MM.1S (cell line): ENCODE data around the gene SH3BGRL3.
"Not testable (repeated sequence)": the region's sequence is repeated elsewhere in the genome, so short reads cannot be mapped to it uniquely, and the experiment has no call there.

ENCODE experiments used
- DNase-seq: peaks from one replicate; pipeline ENCODE4 v3.0.0-alpha.2; 2015
- H2AFZ ChIP-seq: fragments of 300-600 bp; sonication (generic); 2 replicates; pipeline ENCODE4 v1.6.0; 2016; ENCODE audit warnings: antibody characterized with exemption, low read length
- H3F3A ChIP-seq: fragments of 300-600 bp; sonication (generic); 2 replicates; pipeline ENCODE4 v1.6.1; 2016; ENCODE audit warnings: mild to moderate bottlenecking, antibody characterized with exemption, low read length, moderate library complexity, mixed read lengths; ENCODE audit not compliant: insufficient read depth
- H3K27ac ChIP-seq: fragments of 300-600 bp; sonication (generic); 2 replicates; pipeline ENCODE4 v1.5.1; 2016; ENCODE audit warnings: mild to moderate bottlenecking, low read length
- H3K27me3 ChIP-seq: fragments of 300-600 bp; sonication (generic); replicated peaks from 2 replicates; pipeline ENCODE4 v1.6.0; 2016; ENCODE audit warnings: low read length; ENCODE audit not compliant: insufficient read depth
- H3K36me3 ChIP-seq: fragments of 300-600 bp; sonication (generic); replicated peaks from 2 replicates; pipeline ENCODE4 v1.6.1; 2016; ENCODE audit warnings: mild to moderate bottlenecking, low read length, mixed read lengths; ENCODE audit not compliant: insufficient read depth
- H3K4me1 ChIP-seq: fragments of 300-600 bp; sonication (generic); 2 replicates; pipeline ENCODE4 v1.6.1; 2016; ENCODE audit warnings: low read length, mixed read lengths
- H3K4me2 ChIP-seq: fragments of 300-600 bp; sonication (generic); 2 replicates; pipeline ENCODE4 v1.6.0; 2016; ENCODE audit warnings: low read depth, low read length
- H3K4me3 ChIP-seq: fragments of 300-600 bp; sonication (generic); 2 replicates; pipeline ENCODE4 v1.5.1; 2016; ENCODE audit warnings: low read length, mixed read lengths
- H3K79me2 ChIP-seq: fragments of 300-600 bp; sonication (generic); 2 replicates; pipeline ENCODE4 v1.6.1; 2016; ENCODE audit warnings: mixed run types, low read length, mixed read lengths
- H3K9ac ChIP-seq: fragments of 300-600 bp; sonication (generic); 2 replicates; pipeline ENCODE4 v1.6.1; 2016; ENCODE audit warnings: low read length, mixed read lengths
- H3K9me2 ChIP-seq: fragments of 300-600 bp; sonication (generic); replicated peaks from 2 replicates; pipeline ENCODE4 v1.6.1; 2016; ENCODE audit warnings: mild to moderate bottlenecking, low read length, mixed read lengths; ENCODE audit not compliant: insufficient read depth
- H3K9me3 ChIP-seq: fragments of 300-600 bp; sonication (generic); replicated peaks from 2 replicates; pipeline ENCODE4 v1.6.1; 2016; ENCODE audit warnings: mild to moderate bottlenecking, low read length, mixed read lengths; ENCODE audit not compliant: insufficient read depth
- H4K20me1 ChIP-seq: fragments of 300-600 bp; sonication (generic); 2 replicates; pipeline ENCODE4 v1.6.1; 2016; ENCODE audit warnings: mild to moderate bottlenecking, low read length, moderate library complexity, mixed read lengths; ENCODE audit not compliant: insufficient read depth
- EZH2 ChIP-seq: fragments of 300-600 bp; sonication (generic); optimal IDR thresholded peaks from 2 replicates; pipeline ENCODE3; 2017; ENCODE audit warnings: low read depth, mild to moderate bottlenecking, antibody characterized with exemption, low read length, mixed read lengths
- EZH2phosphoT487 ChIP-seq: fragments of 300-600 bp; sonication (generic); IDR thresholded peaks from 2 replicates; pipeline ENCODE4 v1.6.1; 2018; ENCODE audit warnings: antibody characterized with exemption, low read length
- TF ChIP-seq, protein P1 (sequence below): fragments of 300-600 bp; sonication (generic); IDR thresholded peaks from 2 replicates; pipeline ENCODE4 v1.5.1; 2016; ENCODE audit warnings: antibody characterized with exemption, low read length, mixed read lengths

SH3BGRL3 gene

DNA sequence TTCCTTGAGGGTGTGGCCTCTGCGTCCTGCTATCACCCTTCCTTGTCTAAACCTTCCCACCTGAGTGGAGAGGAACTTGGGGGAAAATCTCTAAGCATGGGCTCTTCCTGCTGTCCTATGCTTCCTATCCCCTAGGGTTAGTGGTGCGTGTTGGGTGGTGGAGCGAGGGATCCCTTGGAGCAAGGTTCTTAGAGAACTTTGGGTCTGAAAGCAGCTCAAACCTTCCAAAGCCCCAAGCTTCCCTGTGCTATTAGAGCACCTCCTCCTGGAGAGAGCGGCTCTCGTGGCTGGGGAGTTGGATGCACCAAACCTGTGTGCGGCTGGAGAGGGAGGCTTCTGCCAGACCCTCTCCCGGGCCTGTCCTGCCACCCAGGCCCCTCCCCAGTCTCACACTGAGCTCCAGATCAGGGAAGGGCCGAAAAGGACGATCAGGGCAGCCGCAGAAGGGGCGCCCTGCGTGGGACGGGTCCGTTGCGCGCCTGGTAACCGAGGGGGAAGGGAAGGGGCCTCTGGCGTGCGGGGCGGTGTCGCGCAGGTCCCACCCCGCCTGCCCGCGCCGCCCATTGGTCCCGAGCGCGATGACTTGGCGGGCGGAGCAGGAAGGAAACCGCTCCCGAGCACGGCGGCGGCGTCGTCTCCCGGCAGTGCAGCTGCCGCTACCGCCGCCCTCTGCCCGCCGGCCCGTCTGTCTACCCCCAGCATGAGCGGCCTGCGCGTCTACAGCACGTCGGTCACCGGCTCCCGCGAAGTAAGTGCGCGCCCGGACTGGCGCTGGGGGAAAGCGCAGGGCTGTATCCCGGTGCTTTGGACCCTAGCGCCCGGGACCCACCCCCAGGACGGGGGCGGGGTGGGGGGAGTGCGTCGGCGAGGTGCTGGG lies at the start of gene SH3BGRL3:
TSS of gene SH3BGRL3 (plus strand) at position 631 of the 877 bp plus-strand sequence. CDS start at position 701, 70 bp downstream.
- H3K27me3 ChIP-seq = no peaks in the 10 kb centered on the region
- H3K9me3 ChIP-seq = no peaks in the 10 kb centered on the region
- peak; percentile 86 for DNase-seq
- H3F3A ChIP-seq = peaks cover 18% of the 10 kb centered on the region
- H3K4me1 ChIP-seq = peaks cover 16% of the 10 kb centered on the region
- H3K79me2 ChIP-seq = peaks cover 25% of the 10 kb centered on the region
- no peaks in the 10 kb centered on the region for H4K20me1 ChIP-seq
- peak within 1 kb of the TSS; percentile 48; the same call in 1 of the 2 replicates for H3K27ac ChIP-seq
- peak within 1 kb of the TSS; percentile 95 for H3K4me2 ChIP-seq
- H3K4me3 ChIP-seq = peak within 1 kb of the TSS; percentile 86
- peak within 1 kb of the TSS; percentile 79 for H3K9ac ChIP-seq
- H2AFZ ChIP-seq = peak within 1 kb of the TSS; percentile 66
- TF ChIP-seq, protein P1, sequence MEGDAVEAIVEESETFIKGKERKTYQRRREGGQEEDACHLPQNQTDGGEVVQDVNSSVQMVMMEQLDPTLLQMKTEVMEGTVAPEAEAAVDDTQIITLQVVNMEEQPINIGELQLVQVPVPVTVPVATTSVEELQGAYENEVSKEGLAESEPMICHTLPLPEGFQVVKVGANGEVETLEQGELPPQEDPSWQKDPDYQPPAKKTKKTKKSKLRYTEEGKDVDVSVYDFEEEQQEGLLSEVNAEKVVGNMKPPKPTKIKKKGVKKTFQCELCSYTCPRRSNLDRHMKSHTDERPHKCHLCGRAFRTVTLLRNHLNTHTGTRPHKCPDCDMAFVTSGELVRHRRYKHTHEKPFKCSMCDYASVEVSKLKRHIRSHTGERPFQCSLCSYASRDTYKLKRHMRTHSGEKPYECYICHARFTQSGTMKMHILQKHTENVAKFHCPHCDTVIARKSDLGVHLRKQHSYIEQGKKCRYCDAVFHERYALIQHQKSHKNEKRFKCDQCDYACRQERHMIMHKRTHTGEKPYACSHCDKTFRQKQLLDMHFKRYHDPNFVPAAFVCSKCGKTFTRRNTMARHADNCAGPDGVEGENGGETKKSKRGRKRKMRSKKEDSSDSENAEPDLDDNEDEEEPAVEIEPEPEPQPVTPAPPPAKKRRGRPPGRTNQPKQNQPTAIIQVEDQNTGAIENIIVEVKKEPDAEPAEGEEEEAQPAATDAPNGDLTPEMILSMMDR = peak; percentile 43
- no peak for TF ChIP-seq EZH2
- H3K9me2 ChIP-seq = no peaks in the 10 kb centered on the region
- H3K36me3 ChIP-seq = peaks cover 14% of the 10 kb centered on the region

GRCh38 chr1:26230682-26231081 lies 49.2 kb upstream of the SH3BGRL3 start:
- not testable (repeated sequence) for DNase-seq, H2AFZ ChIP-seq, H4K20me1 ChIP-seq, H3K36me3 ChIP-seq, H3F3A ChIP-seq, H3K9ac ChIP-seq, H3K4me3 ChIP-seq, H3K4me1 ChIP-seq, H3K9me3 ChIP-seq, H3K4me2 ChIP-seq, H3K27me3 ChIP-seq, H3K9me2 ChIP-seq, H3K27ac ChIP-seq
- peaks cover 14% of the 10 kb centered on the region for H3K79me2 ChIP-seq

DNA sequence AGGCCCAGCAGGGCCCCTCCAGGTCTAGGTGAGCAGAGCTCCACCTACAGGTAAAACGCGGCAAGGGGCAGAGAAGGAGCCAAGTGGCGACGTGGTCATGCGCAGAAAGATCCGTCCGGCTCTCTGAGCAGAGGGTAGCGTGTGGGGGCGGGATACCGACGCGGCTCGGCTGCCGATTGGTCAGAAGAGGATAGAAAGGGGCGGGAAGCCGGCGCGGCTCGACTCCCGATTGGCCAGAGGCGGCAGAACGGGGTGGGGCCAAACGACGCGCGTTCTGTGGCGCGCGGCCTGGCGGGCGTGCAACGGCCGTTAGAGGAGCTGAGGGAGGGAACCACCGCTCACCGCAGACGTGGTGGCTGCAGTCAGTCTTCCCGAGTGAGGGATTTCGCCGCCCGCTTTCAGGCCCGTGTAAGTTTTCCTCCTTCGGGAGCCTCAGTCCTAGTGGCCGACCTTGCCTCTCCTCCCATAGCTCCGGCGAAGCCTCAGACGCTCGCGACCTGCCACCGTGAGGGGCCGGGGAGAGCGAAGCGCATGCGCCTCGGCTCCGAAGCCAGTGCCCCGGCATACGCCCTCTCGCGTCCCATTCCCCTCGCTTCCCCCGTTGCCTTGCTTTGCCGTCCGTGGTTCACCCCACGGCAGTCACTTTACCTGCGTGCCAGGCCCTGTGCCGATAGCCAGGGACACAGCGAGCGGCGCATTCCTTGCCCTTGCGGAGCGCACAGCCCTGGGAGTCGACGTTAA lies 45.8 kb upstream of the SH3BGRL3 start, which contains the start of gene CEP85:
TSS of gene CEP85 (plus strand) at position 298 of the 741 bp plus-strand sequence. CDS start 5,584 bp downstream, outside the sequence.
- Histone ChIP-seq H3K4me2 (peak within 1 kb of the TSS; percentile 90), H3K9me3 (no peaks in the 10 kb centered on the region), H3K79me2 (peaks cover 48% of the 10 kb centered on the region), H3K27me3 (no peaks in the 10 kb centered on the region), H4K20me1 (no peaks in the 10 kb centered on the region), H2AFZ (peak within 1 kb of the TSS; percentile 97), H3K4me3 (peak within 1 kb of the TSS; percentile 97), H3K36me3 (no peaks in the 10 kb centered on the region), H3K9me2 (no peaks in the 10 kb centered on the region), H3F3A (no peaks in the 10 kb centered on the region), H3K4me1 (peaks cover 21% of the 10 kb centered on the region; the same call in 1 of the 2 replicates), H3K27ac (peak within 1 kb of the TSS; percentile 46; the same call in 1 of the 2 replicates), H3K9ac (peak within 1 kb of the TSS; percentile 79)
- TF ChIP-seq, protein P1 = peak; percentile 90
- TF ChIP-seq EZH2phosphoT487 (no peak), EZH2 (no peak)
- DNase-seq = peak; percentile 98
